Urinary bladder (tissue), 4 donors: ENCODE results near the gene SGCD. TPM values are rescaled to one million over a fixed set of nuclear protein-coding genes. Genes with fewer than 3 reads are reported as not detected.

ENCODE experiments used
- DNase-seq: peaks from one replicate; pipeline ENCODE4 v3.0.0-alpha.2; 2015; ENCODE audit errors: extremely low spot score
- H3K27ac ChIP-seq: one replicate; pipeline ENCODE4 v1.5.1; 2013; ENCODE audit warnings: low read depth, mild to moderate bottlenecking, moderate library complexity
- H3K36me3 ChIP-seq: one replicate; pipeline ENCODE4 v1.6.1; 2013; ENCODE audit warnings: mild to moderate bottlenecking, moderate library complexity; ENCODE audit not compliant: insufficient read depth
- H3K4me1 ChIP-seq: one replicate; pipeline ENCODE4 v1.6.1; 2013; ENCODE audit warnings: mild to moderate bottlenecking, moderate library complexity; ENCODE audit not compliant: insufficient read depth
- H3K4me3 ChIP-seq: one replicate; pipeline ENCODE4 v1.5.1; 2013; ENCODE audit warnings: low read depth, low read length
- WGBS: extraction: QIAGEN DNeasy Blood & Tissue Kit; methylation state at CpG from one replicate; pipeline ENCODE4 v1.1.7; 2013; 5-methylcytosine and 5-hydroxymethylcytosine counted together
- polyA plus RNA-seq: library from polyadenylated mRNA; stranded (reverse); fragments of 200-250 nt; gene quantifications from one replicate; pipeline ENCODE4 v1.2.3, GENCODE V29; 2013
- total RNA-seq: library from RNA; depleted of rRNA; stranded (reverse); fragments of >200 nt; gene quantifications from one replicate; pipeline ENCODE4 v1.2.3, GENCODE V29; 2014
- donor health status: healthy with polysubstance abuse.
- donor health status: healthy.

Gene SGCD
- total and polyA plus RNA-seq, 2 donors: 15.9 to 106 TPM

DNA sequence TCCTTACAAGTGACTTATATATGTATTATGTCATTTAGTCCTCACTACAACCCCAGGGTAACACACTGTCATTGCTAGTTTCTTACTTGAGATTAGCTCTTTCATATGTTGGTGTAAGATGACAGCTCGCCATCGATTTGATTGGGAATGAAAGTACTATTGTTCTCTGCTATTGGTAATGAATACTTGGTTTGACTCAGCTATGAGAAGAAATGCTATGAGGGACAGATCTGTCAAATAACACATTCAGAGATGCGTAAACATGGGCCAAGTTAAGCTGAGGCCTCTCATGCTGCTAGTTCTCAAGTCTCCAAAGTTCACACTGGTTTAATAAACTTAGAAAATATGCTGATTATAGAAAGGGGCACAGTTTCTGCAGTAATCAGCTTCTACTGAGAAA, 142.7 kb downstream of the SGCD start:
- 87% methylated on average over 3 of the region's 3 CpGs for WGBS
- DNase-seq: no peak
- Histone ChIP-seq H3K4me3 (no peak overlapping the region), H3K27ac (no peak overlapping the region), H3K36me3 (no peaks in the 10 kb centered on the region), H3K4me1 (no peaks in the 10 kb centered on the region)

DNA sequence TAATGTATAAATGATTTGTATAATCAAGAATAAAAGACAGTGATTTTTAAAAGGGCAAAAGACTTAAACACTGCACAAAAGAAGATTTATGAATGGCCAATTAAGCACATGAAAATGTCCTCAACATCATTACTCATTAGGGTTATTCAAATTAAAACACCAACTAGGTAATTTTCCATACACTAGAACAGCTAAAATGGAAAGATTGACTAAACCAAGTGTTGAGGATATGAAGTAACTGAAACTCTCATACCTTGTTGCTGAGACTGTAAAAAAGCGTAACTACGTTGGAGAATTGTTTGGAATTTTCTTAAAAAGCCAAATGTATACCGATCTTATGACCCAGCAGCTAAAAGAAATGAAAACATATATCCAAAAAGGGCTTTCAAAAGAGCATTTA, 144.9 kb downstream of the SGCD start:
- no peak for DNase-seq
- Histone ChIP-seq H3K36me3 (no peaks in the 10 kb centered on the region), H3K4me3 (no peak overlapping the region), H3K4me1 (no peaks in the 10 kb centered on the region), H3K27ac (no peak overlapping the region)
- WGBS: 95% methylated on average over 3 of the region's 3 CpGs

DNA sequence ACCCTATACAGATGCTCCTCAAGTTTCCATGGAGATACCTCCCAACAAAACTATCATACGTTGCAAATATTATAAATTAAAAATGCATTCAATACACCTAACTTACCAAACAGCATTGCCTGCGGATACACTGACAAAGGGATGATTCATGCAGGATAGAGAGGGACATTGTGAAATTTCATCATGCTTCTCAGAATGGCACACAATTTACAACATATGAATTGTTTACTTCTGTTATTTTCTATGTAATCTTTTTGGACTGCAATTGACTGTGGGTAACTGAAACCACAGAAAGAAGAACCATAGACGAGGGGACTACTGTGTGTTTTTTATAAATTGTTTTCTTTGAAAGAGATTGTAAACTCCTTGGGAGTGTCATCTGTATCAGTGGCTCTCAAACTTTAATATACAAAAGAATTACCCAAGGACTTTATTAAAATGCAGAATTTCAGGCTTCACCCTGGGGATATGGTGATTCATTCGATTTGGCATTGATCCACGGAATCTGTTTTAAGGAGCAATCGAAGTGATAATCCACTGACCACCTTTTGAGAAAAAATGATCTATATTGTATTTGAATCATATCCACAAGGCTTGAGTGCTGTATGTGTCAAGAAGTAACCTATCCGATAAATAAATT, 146.4 kb downstream of the SGCD start:
- no peak overlapping the region for H3K27ac ChIP-seq
- H3K4me1 ChIP-seq: no peaks in the 10 kb centered on the region
- no peak overlapping the region for H3K4me3 ChIP-seq
- no peaks in the 10 kb centered on the region for H3K36me3 ChIP-seq
- DNase-seq: no peak
- whole genome bisulfite sequencing: 39% methylated on average over 7 of the region's 7 CpGs

DNA sequence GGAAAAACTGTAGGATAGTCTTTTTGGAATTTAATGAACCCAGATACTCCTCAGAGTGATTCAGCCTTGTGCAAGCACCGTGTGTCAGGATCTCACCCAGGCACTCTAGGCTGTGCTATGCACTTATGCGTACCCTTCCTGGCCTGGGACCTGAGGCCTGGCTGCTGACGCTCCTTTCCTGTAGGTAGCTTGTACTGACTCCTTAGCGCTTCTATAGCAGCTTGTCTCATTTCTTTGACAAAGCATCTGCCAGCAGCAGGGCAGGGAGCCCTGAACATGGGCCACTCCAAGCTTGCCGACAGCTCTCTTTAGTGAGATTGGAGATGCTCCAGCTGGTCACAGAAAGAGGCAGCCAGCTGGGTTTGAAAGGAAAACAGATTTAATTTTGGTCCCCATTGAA, 147.3 kb downstream of the SGCD start:
- 41% methylated on average over 5 of the region's 5 CpGs for WGBS
- Histone ChIP-seq H3K36me3 (no peaks in the 10 kb centered on the region), H3K27ac (no peak overlapping the region)

DNA sequence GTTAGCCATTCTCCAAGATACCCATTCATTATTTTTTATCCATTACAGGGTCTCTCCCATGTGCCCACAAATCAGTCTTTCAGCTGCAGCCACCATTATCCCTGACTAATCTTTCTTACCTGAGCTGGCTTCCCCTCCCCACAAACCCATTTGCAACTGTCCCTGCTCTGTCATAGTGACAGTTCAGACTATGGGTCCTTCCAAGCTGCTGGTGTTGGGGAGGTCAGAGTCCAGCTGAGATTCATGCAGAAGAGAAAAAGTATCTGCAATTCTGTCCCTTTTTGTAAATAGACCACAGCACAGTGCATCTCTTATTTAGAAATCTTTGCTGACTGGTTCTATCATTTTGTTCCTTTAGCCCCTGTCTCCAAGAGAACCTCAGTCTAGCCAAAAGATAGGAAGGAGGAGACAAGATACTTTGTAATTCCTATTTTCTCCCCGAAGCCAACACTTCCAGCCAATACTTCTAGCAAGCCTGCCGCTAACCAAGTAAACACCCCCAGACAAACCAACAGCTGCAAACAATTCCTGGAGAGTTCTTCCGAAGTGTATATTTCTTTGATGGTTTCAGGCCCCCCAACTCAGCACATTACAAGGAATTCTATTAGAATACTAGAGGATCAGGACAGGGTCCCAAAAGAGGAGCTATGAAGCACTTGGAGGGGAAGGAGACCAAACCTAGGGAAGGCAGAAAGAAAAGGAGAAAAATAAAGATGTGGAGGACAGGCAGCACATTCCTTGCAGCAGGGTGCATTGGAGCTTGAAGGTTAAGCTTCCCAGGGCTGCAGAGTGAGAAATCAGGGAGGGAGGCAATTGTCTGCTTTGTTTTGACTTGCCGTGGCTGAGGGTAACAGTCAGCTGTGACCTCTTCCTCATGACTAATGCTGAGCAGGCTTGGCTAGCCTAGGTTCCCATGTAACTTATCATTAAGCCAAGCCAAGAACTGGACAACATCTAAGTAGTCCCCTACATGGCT, 148.5 kb downstream of the SGCD start:
- Histone ChIP-seq H3K4me3 (no peak overlapping the region), H3K27ac (no peak overlapping the region), H3K36me3 (no peaks in the 10 kb centered on the region), H3K4me1 (no peaks in the 10 kb centered on the region)
- no peak for DNase-seq
- 26% methylated on average over 4 of the region's 4 CpGs for WGBS

More for the DNA sequence above, 147.3 kb downstream of the SGCD start:
- no peak for DNase-seq
- H3K4me3 ChIP-seq: no peak overlapping the region
- H3K4me1 ChIP-seq: no peaks in the 10 kb centered on the region

DNA sequence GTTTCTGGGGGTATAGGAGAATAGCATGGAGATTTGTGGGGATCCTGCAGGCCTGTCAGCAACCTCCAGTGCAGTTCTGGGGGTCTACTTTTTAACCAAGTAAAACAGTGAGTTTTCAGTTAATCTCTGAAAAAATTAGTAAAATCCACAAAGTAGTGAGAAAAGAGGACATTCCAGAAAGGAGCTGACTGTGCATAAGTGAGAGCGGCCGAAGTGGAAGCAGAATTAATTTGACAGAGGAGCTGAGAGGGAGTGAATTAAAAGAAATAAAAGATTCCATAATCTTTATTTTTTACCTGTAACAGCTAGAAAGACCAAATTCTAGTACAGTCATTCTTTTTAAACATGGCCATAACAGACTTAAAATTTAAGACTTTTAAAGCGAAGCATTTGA, 149.2 kb downstream of the SGCD start:
- no peaks in the 10 kb centered on the region for H3K36me3 ChIP-seq
- WGBS: 72% methylated on average over 3 of the region's 3 CpGs
- DNase-seq: no peak
- H3K27ac ChIP-seq: no peak overlapping the region
- no peaks in the 10 kb centered on the region for H3K4me1 ChIP-seq
- no peak overlapping the region for H3K4me3 ChIP-seq

DNA sequence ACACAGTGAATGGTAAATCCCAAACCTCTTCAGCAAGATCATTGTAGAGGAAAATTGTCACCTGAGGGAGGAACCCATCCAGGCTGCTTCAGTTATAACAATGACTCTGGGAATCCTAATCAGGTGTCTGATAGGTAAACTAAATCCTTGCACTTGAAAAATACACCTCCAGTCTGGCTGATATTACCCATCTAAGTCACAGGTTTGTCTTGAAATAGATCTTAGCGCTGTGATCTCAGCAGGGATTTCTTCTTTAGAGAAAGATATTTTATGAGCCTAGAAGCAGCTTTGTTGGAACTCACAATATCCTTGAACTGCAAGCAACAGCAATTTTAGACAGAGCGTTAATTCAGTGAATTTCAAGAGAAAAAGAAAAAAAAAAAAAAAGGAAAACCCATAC, 149.7 kb downstream of the SGCD start:
- Histone ChIP-seq H3K27ac (no peak overlapping the region), H3K36me3 (no peaks in the 10 kb centered on the region), H3K4me1 (no peaks in the 10 kb centered on the region), H3K4me3 (no peak overlapping the region)
- WGBS: 62% methylated on average over 2 of the region's 2 CpGs
- DNase-seq: no peak

DNA sequence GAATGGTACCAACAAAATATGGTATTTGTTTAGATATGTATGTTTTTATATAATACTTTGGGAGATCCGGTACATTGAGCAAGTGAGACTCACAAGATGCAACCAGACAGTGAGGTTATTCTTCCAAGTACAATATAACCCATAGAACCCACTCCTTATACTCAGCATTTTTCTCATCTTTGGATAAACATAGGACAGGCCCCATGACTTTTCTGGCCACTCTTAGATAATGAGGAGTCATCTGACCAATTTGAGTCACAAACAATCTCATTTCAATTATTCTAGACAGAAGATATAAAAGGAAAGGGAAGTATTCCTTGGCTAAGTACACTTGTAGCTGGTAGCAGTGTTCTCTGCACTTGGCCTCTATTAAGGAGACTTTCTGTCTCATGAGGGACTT, 150.2 kb downstream of the SGCD start:
- H3K4me1 ChIP-seq: no peaks in the 10 kb centered on the region

DNA sequence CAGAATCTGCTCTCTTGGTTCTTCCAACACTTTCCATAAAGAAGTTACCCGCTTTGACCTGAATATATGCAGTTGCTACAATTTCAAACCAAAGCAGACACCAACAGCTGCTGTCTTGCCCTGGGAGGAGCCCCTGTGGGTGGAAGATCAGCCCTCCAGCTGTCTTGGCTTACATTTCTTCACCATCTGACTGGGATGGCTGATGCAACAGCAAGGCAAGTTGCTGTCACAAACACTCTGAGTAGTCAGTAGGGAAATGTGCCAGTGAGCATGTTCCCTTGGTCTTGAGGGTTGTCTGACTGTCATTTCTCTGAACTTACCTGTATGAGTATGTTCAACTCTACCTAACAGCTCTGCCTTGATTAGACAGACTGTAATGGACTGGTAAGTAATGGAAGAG, 152.9 kb downstream of the SGCD start:
- H3K4me1 ChIP-seq: no peaks in the 10 kb centered on the region
- H3K27ac ChIP-seq: no peak overlapping the region
- no peak for DNase-seq
- H3K4me3 ChIP-seq: no peak overlapping the region
- 94% methylated on average over 1 of the region's 1 CpG for WGBS
- H3K36me3 ChIP-seq: no peaks in the 10 kb centered on the region

More for the DNA sequence above, 150.2 kb downstream of the SGCD start:
- no peak overlapping the region for H3K27ac ChIP-seq
- H3K4me3 ChIP-seq: no peak overlapping the region
- no peak for DNase-seq
- no peaks in the 10 kb centered on the region for H3K36me3 ChIP-seq
- 66% methylated on average over 1 of the region's 1 CpG for WGBS

DNA sequence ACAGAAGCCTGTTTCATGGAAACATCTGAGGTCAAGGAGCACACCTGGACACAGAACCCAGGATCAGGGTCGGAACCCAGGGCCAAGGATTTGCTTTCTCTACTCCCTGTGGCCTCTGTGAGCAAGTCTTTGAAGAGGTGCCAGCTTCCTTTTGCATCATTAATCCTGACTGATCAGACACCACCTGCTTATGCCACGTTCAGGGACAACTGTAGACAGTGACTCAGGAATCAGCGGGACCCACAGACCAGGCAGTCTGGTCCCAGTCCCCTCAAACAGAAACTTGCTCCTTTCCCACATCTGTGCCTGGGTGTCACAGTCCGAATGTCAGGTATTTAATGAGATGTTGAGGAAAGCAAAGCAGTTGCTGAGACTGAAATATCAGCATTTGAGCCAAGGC, 154.8 kb downstream of the SGCD start:
- no peaks in the 10 kb centered on the region for H3K4me1 ChIP-seq
- no peaks in the 10 kb centered on the region for H3K36me3 ChIP-seq
- no peak for DNase-seq
- no peak overlapping the region for H3K4me3 ChIP-seq
- no peak overlapping the region for H3K27ac ChIP-seq
- 77% methylated on average over 4 of the region's 4 CpGs for WGBS

DNA sequence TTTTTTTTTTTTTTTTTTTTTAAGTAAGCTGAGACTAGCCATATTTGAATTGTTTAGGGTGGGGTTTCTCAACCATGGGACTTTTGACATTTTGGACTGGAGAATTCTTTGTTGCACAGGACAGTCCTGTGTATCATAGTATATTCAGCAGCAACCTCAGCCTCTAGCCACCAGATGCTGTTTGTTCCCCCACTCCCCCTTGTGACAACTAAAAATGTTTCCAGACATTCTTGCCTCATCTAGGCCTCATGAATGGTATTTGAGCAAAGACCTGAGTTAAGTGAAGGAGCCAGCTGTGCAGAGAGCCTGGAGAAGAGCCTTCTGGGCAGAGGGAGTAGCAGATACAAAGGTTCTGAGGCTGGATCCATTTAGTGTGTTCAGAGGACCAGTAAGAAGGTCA, 155.9 kb downstream of the SGCD start:
- Histone ChIP-seq H3K4me1 (no peaks in the 10 kb centered on the region), H3K36me3 (no peaks in the 10 kb centered on the region), H3K4me3 (no peak overlapping the region), H3K27ac (no peak overlapping the region)
- DNase-seq: no peak

DNA sequence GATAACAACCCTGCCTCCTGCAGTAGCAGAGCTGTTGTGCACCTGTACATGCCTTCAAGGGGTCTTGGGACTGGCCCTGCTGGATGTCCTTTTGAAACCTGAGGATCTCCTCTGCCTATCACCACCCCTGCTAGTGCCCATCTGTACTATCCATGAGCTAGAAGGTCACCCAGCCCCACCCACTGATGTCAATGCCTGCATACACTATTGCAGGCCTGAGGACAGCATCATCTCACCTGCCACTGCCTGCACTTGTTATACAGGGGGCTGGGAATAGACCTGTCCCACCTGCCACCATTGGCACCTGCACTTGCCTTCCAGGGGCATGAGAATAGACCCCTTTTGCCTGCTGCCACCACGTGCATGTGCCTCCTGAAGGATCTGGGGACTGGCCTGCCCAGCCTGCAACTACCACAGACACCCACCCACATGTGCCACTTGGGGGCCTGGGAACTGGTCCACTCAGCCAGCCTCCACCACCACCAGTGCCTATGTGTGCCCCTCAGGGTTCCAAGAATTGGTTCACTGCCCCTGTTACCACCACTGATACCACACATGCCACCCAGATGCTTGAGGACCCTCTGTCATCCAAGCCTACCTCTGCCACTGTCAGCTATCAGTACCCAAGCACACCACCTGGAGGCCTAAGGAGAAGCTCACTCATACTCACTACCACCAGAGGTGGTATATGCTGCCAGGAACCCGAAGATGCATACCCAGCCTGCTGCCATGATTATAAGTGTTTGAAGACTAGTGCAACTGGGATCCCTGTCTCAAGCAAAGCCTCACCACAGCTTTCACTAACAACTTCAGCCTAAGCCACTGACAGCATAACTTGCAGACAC, 159.7 kb downstream of the SGCD start:
- no peak for DNase-seq
- H3K36me3 ChIP-seq: no peaks in the 10 kb centered on the region
- no peak overlapping the region for H3K27ac ChIP-seq
- no peak overlapping the region for H3K4me3 ChIP-seq
- 95% methylated on average over 2 of the region's 2 CpGs for WGBS
- H3K4me1 ChIP-seq: no peaks in the 10 kb centered on the region

DNA sequence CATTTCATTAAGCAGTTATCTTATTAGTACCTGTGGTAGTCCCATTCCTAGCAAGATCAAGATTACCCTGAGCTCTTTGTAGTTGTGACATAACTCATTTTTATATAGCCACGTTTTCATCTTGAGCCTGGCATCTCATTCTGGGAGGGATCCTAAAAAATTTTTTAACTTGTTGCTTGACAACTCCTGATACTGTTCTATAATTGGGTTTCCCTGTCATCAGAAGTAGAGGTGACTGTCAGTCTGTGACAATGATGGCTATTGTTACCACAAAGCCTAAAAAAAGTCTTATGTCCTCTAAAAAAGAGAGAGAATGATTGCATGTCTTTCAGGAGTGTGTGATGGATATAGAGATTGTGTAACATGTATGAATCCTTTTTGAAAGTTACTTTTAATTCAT, 164.8 kb downstream of the SGCD start:
- H3K4me3 ChIP-seq: no peak overlapping the region
- DNase-seq: no peak
- H3K4me1 ChIP-seq: no peaks in the 10 kb centered on the region
- H3K36me3 ChIP-seq: no peaks in the 10 kb centered on the region
- H3K27ac ChIP-seq: no peak overlapping the region
- WGBS: 33% methylated on average over 1 of the region's 1 CpG
